OCI-LY3 (cell line): ENCODE measurements around the gene FOXD4L3.
"Not testable (repeated sequence)": the region's sequence is repeated elsewhere in the genome, so short reads cannot be mapped to it uniquely, and the experiment has no call there.

Source experiments
- EZH2phosphoT487 ChIP-seq: fragments of 200-600 bp; shearing (Covaris generic); IDR thresholded peaks from 2 replicates; pipeline ENCODE4 v1.6.1; 2018; ENCODE audit warnings: antibody characterized with exemption, mixed run types, low read depth
- TF ChIP-seq, protein P1 (sequence below): fragments of 200-600, 300-600 bp; sonication (generic); IDR thresholded peaks from 2 replicates; pipeline ENCODE4 v1.5.1; 2014; ENCODE audit warnings: antibody characterized with exemption, low read length, low read depth

DNA sequence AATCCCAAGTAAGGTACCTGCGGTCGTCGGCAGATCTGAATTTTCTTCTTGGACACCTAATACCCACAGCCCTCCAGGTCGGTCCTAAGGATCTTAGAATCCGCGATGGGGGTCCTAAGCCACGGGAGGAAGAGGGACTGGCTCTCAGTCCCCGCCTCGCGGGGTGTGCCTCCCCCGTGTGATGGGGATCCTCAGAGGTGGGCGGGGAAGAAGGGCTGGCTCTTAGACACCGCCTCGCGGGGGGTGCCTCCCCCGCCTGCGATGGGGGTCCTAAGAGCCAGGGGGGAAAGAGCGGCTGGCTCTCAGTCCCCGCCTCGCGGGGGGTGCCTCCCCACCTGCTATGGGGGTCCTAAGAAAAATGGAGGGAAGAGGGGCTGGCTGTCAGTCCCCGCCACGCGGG lies 21.1 kb downstream of the FOXD4L3 start:
- TF ChIP-seq, protein P1, sequence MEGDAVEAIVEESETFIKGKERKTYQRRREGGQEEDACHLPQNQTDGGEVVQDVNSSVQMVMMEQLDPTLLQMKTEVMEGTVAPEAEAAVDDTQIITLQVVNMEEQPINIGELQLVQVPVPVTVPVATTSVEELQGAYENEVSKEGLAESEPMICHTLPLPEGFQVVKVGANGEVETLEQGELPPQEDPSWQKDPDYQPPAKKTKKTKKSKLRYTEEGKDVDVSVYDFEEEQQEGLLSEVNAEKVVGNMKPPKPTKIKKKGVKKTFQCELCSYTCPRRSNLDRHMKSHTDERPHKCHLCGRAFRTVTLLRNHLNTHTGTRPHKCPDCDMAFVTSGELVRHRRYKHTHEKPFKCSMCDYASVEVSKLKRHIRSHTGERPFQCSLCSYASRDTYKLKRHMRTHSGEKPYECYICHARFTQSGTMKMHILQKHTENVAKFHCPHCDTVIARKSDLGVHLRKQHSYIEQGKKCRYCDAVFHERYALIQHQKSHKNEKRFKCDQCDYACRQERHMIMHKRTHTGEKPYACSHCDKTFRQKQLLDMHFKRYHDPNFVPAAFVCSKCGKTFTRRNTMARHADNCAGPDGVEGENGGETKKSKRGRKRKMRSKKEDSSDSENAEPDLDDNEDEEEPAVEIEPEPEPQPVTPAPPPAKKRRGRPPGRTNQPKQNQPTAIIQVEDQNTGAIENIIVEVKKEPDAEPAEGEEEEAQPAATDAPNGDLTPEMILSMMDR, result not testable (repeated sequence)
- not testable (repeated sequence) for TF ChIP-seq EZH2phosphoT487
